ENCODE measurements around the gene GALNT17.

The GALNT17 gene

DNA sequence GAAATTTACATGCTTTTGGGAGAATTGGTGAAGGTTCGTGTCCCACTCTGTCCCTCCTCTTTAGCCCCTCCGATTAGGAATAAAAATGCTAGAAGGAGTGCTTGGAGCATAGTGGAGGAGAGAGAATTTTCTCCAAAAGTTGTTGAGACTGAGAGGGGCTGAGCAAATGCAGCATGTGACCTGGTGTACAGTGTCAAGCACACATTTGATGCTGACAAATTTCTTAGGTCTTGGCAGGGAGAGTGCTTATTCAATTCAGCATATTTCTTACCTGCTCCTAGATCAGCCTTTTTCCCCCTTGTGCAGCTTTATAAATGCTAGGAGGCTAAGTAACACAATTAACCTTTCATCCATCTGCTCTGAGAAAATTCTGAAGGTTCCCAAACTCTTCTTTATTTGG is 189.0 kb downstream of the GALNT17 start:
- no peak for TF ChIP-seq CTCF (IDR thresholded peaks at IDR 0.05; ENCODE audit: extremely low read depth, missing control alignments)
- no peak for DNase-seq (ENCODE audit: low spot score)

DNA sequence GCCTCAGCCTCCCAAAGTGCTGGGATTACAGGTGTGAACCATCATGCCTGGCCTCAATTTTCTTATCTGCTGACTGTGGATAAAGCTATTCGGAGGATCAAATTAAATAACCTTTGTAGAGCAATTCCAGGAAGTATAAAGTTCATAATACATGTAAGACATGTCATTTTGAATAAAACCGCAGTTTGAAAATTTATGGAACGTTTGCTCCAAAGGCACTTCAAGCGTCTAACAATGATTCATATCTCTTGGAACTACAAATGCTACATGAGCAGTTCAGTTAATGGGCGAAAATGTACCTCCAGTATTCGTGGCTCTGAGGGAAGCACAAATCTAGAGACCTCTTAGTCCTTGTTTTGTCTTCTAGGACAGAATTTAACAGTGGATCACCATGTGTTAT is 190.3 kb downstream of the GALNT17 start:
- TF ChIP-seq CTCF (IDR thresholded peaks at IDR 0.05; ENCODE audit: extremely low read depth, missing control alignments) = no peak
- no peak for DNase-seq (ENCODE audit: low spot score)

- no peak for DNase-seq (ENCODE audit: low spot score)
- TF ChIP-seq CTCF (IDR thresholded peaks at IDR 0.05; ENCODE audit: extremely low read depth, missing control alignments) = no peak
Measured at GRCh38 chr7:71323726-71324125, 191.8 kb downstream of the GALNT17 start.

GRCh38 chr7:71325151-71325550 is 193.2 kb downstream of the GALNT17 start:
- no peak for DNase-seq (ENCODE audit: low spot score)
- TF ChIP-seq CTCF (IDR thresholded peaks at IDR 0.05; ENCODE audit: extremely low read depth, missing control alignments) = no peak

GRCh38 chr7:71326595-71326994 is 194.7 kb downstream of the GALNT17 start:
- DNase-seq (ENCODE audit: low spot score) = no peak

GRCh38 chr7:71327946-71328345 is 196.0 kb downstream of the GALNT17 start:
- DNase-seq (ENCODE audit: low spot score) = no peak
- TF ChIP-seq CTCF (IDR thresholded peaks at IDR 0.05; ENCODE audit: extremely low read depth, missing control alignments) = no peak

More at GRCh38 chr7:71326595-71326994, 194.7 kb downstream of the GALNT17 start:
- no peak for TF ChIP-seq CTCF (IDR thresholded peaks at IDR 0.05; ENCODE audit: extremely low read depth, missing control alignments)

DNA sequence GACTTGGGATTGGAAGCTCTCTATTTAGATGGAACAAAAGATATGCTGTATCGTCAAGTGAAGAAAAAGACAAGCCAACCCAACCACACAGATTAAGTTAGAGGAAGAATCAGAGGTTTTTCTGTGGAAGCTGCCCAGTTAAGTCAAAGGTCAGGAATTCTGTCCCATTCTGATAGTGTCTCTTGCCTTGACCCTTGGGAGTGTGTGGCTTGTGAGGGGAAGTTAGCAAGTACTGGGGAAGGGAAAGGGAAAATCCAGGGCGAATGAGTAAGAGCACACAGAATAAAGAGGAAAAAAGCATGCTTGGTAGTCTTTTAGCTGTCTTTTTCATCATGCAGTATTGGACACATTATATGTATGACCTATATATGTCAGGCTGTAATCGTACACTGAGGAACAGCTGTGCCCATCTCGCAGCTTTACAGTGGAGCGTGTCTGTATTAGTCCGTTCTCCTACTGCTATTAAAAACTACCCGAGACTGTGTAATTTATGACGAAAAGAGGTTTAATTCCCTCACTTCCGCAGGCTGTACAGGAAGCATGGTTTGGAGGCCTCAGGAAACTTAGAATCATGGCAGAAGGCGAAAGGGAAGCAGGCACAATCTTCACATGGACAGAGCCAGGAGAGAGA is 197.2 kb downstream of the GALNT17 start:
- DNase-seq (ENCODE audit: low spot score) = no peak
- no peak for TF ChIP-seq CTCF (IDR thresholded peaks at IDR 0.05; ENCODE audit: extremely low read depth, missing control alignments)

Measured in GM20000 (cell line).